ENCODE results near the gene C9orf43. TPM values are rescaled to one million over a fixed set of nuclear protein-coding genes. Genes with fewer than 3 reads are reported as not detected.

Gene C9orf43
- polyA plus RNA-seq, 2 of the 4 experiments (the other 2 are of a cell fraction), result 0.50 to 1.0 TPM

DNA sequence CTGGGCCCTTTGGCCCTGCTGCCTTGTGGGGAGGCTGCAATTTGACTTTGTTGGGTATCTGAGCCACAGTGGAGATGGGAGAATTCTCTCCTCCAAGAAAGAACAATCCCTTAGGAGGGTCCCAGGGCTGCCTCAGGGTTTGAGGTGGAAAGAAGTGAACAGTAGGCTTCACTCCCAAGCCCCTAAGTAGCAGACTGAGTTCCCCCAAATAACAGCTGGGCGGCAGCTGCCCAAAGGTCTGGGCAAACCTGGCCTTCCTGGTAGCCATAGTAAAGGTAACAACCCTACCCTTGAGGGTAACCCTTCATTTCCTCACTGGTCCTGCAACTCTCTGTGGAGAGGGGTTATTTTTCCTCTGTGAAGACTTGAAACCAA lies 53.7 kb downstream of the C9orf43 start:
- Histone ChIP-seq H3K4me1 (peaks cover 32% of the 10 kb centered on the region), H3K9me3 (no peaks in the 10 kb centered on the region), H3K4me2 (peak overlapping the region; percentile 88), H3K27ac (peak overlapping the region; percentile 77 to 89), H3K4me3 (peak overlapping the region; percentile 69)
- TF ChIP-seq HOXA7 (CRISPR knock-in tag; IDR thresholded peaks at IDR 0.05), result no peak
- no peak for TF ChIP-seq HEYL (CRISPR knock-in tag; IDR thresholded peaks at IDR 0.05)
- no peak for TF ChIP-seq TP53 (CRISPR knock-in tag; IDR thresholded peaks at IDR 0.05)
- no peak for TF ChIP-seq ZFP36 (IDR thresholded peaks at IDR 0.05; ENCODE audit: borderline replicate concordance, partially characterized antibody)
- no peak for TF ChIP-seq KDM5A (IDR thresholded peaks at IDR 0.05)
- TF ChIP-seq CBX2 (IDR thresholded peaks at IDR 0.05; ENCODE audit: borderline replicate concordance, low read depth), result no peak
- no peak for TF ChIP-seq BHLHE40 (IDR thresholded peaks at IDR 0.05; ENCODE audit: low read depth, low read length)
- no peak for TF ChIP-seq JUN (IDR thresholded peaks at IDR 0.05)
- no peak for TF ChIP-seq POLR2AphosphoS2 (conservative IDR thresholded peaks at IDR 0.05; ENCODE audit: low read length)
- DNase-seq (ENCODE audit: low read depth in 1 of 2, low spot score in 1 of 2) (no peak), ATAC-seq (peak; percentile 7 to 24; a peak in 3 of 6 replicates), FAIRE-seq (no peak)
- 78% methylated on average over 1 of the region's 1 CpG for WGBS (ENCODE audit: missing lambda C conversion rate)
- ChIA-PET POLR2A (no interaction called here), CTCF (interaction anchor here (0.9 to 5.4 kb wide), 9 partner anchors 9 to 194 kb away, joined by 3 to 31 read pairs (median 4); no protein-coding TSS in a partner anchor)

DNA sequence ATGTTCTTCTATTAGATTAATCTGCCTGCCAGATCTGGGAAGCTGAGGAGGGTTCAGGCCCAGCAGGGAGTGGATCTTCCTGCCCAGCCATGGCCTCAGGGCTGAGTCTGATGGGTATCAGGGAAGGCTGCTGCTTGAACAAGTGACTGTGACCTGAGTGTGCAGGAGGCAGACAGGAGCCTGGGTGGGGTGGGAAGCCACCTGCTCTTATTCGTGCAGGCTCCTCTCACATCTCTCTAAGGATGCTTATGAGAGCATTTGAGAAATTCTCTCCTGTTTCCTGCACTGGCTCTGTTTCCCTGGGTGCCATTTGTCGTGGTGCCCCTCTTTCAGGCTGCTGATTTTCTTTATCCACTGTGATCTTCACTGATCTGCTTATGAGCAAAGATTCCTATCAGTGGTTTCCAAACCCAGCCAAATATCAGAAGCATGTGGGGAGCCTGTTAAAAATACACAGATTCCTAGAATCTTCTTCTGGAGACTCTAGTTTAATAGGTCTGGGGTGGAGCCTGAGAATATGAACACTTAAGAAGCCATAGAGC lies 55.1 kb downstream of the C9orf43 start:
- POLR2A ChIA-PET, result no interaction called here
- no peak for ATAC-seq
- Histone ChIP-seq H3K9me3 (no peaks in the 10 kb centered on the region), H3K4me2 (peak overlapping the region; percentile 88), H3K4me3 (no peak overlapping the region), H3K4me1 (peaks cover 36% of the 10 kb centered on the region), H3K27ac (peak overlapping the region in 1 of 2 experiments; percentile 89; a peak in 1 of 6 replicates)
- 65% methylated on average over 2 of the region's 2 CpGs for WGBS (ENCODE audit: missing lambda C conversion rate)
- TF ChIP-seq RAD21 (conservative IDR thresholded peaks at IDR 0.05 in 1 of 2, IDR thresholded peaks at IDR 0.05 in 1 of 2), result no peak
- TF ChIP-seq, protein P1, sequence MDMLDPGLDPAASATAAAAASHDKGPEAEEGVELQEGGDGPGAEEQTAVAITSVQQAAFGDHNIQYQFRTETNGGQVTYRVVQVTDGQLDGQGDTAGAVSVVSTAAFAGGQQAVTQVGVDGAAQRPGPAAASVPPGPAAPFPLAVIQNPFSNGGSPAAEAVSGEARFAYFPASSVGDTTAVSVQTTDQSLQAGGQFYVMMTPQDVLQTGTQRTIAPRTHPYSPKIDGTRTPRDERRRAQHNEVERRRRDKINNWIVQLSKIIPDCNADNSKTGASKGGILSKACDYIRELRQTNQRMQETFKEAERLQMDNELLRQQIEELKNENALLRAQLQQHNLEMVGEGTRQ (IDR thresholded peaks at IDR 0.05), result no peak
- TF ChIP-seq TFCP2L1 (CRISPR knock-in tag; IDR thresholded peaks at IDR 0.05), result no peak
- TF ChIP-seq ZNF302 (CRISPR knock-in tag; IDR thresholded peaks at IDR 0.05), result no peak
- no peak for TF ChIP-seq CBX2 (IDR thresholded peaks at IDR 0.05; ENCODE audit: borderline replicate concordance, low read depth)
- TF ChIP-seq ZSCAN20 (CRISPR knock-in tag; IDR thresholded peaks at IDR 0.05), result no peak
- no peak for TF ChIP-seq EP300 (IDR thresholded peaks at IDR 0.05)
- TF ChIP-seq HDAC2 (IDR thresholded peaks at IDR 0.05), result no peak
- no peak for TF ChIP-seq JUN (IDR thresholded peaks at IDR 0.05)
- TF ChIP-seq, protein P2, sequence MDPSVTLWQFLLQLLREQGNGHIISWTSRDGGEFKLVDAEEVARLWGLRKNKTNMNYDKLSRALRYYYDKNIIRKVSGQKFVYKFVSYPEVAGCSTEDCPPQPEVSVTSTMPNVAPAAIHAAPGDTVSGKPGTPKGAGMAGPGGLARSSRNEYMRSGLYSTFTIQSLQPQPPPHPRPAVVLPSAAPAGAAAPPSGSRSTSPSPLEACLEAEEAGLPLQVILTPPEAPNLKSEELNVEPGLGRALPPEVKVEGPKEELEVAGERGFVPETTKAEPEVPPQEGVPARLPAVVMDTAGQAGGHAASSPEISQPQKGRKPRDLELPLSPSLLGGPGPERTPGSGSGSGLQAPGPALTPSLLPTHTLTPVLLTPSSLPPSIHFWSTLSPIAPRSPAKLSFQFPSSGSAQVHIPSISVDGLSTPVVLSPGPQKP (IDR thresholded peaks at IDR 0.05; ENCODE audit: low read depth, low read length), result no peak
- no peak for TF ChIP-seq PHF8 (IDR thresholded peaks at IDR 0.05; ENCODE audit: borderline replicate concordance, low read depth)
- no peak for TF ChIP-seq SMC3 (IDR thresholded peaks at IDR 0.05)
- no peak for TF ChIP-seq ESRRA (IDR thresholded peaks at IDR 0.05; ENCODE audit: borderline replicate concordance, low read length)
- TF ChIP-seq, protein P3, sequence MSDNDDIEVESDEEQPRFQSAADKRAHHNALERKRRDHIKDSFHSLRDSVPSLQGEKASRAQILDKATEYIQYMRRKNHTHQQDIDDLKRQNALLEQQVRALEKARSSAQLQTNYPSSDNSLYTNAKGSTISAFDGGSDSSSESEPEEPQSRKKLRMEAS (IDR thresholded peaks at IDR 0.05), result no peak
- no peak for TF ChIP-seq RFX5 (IDR thresholded peaks at IDR 0.05)
- TF ChIP-seq CEBPB (IDR thresholded peaks at IDR 0.05), result no peak
- TF ChIP-seq, protein P4, sequence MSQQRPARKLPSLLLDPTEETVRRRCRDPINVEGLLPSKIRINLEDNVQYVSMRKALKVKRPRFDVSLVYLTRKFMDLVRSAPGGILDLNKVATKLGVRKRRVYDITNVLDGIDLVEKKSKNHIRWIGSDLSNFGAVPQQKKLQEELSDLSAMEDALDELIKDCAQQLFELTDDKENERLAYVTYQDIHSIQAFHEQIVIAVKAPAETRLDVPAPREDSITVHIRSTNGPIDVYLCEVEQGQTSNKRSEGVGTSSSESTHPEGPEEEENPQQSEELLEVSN (IDR thresholded peaks at IDR 0.05; ENCODE audit: borderline replicate concordance, low read depth), result no peak
- DNase-seq (ENCODE audit: low read depth in 1 of 2, low spot score in 1 of 2), result no peak
- no peak for FAIRE-seq
- CTCF ChIA-PET, result interaction anchor here (0.7 to 5.4 kb wide), 6 partner anchors 19 to 201 kb away, joined by 3 to 31 read pairs (median 8); partner anchors contain the start of gene ALAD

All from A549 (cell line).